NB4 (cell line): ENCODE results near the gene ACO2.
"Not testable (repeated sequence)": the region's sequence is repeated elsewhere in the genome, so short reads cannot be mapped to it uniquely, and the experiment has no call there.

Experiments
- CTCF ChIP-seq: IDR thresholded peaks from one replicate; pipeline ENCODE4 v1.5.1; 2012; ENCODE audit warnings: low read depth, low read length
- MAX ChIP-seq: IDR thresholded peaks from 2 replicates; pipeline ENCODE4 v1.6.1; 2011; ENCODE audit warnings: low read depth, low read length
- MYC ChIP-seq: IDR thresholded peaks from 2 replicates; pipeline ENCODE4 v1.6.1; 2011; ENCODE audit warnings: low read depth, low read length
- POLR2A ChIP-seq: IDR thresholded peaks from 2 replicates; pipeline ENCODE4 v1.6.1; 2011; ENCODE audit warnings: mild to moderate bottlenecking; ENCODE audit not compliant: insufficient read length; ENCODE audit errors: extremely low read depth

- TF ChIP-seq POLR2A, CTCF, MAX, MYC: not testable (repeated sequence)
Observed at GRCh38 chr22:41460071-41460470, 8.8 kb upstream of the ACO2 start.
